Measurements from ENCODE around the gene FPGS.

GRCh38 chr9:127790094-127790855 is 12.4 kb upstream of the FPGS start:
- no peak for TF ChIP-seq POLR2A (IDR thresholded peaks at IDR 0.05)
- no peak for TF ChIP-seq CTCF (IDR thresholded peaks at IDR 0.05)

Data from testis (tissue), 2 donors.